DND-41 (cell line): Measurements from ENCODE around the gene PXMP2.

Experiments used
- ATAC-seq: fragments of 200-7000 bp; cut with Tn5 transposase; 3 replicates; pipeline ENCODE4 v1.9.1; 2021; ENCODE audit warnings: low read depth; ENCODE audit not compliant: insufficient read depth
- DNase-seq: peaks from one replicate; pipeline ENCODE4 v3.0.0-alpha.2; 2020
- H2AFZ ChIP-seq: 2 replicates; pipeline ENCODE4 v1.6.0; 2012; ENCODE audit warnings: low read depth, low read length
- H3K27ac ChIP-seq: 2 replicates; pipeline ENCODE4 v1.5.1; 2012; ENCODE audit warnings: low read length, inconsistent platforms
- H3K27me3 ChIP-seq: fragments of 200-600 bp; sonication (generic); 2 replicates; pipeline ENCODE4 v1.6.0; 2012; ENCODE audit warnings: low read length, mild to moderate bottlenecking, inconsistent platforms; ENCODE audit not compliant: insufficient read depth, poor library complexity
- H3K36me3 ChIP-seq: 2 replicates; pipeline ENCODE4 v1.5.1; 2012; ENCODE audit warnings: low read length, inconsistent platforms; ENCODE audit not compliant: insufficient read depth
- H3K4me1 ChIP-seq: 2 replicates; pipeline ENCODE4 v1.5.1; 2012; ENCODE audit warnings: mild to moderate bottlenecking, low read length; ENCODE audit not compliant: insufficient read depth
- H3K4me2 ChIP-seq: 2 replicates; pipeline ENCODE4 v1.6.0; 2012; ENCODE audit warnings: mild to moderate bottlenecking, moderate library complexity, low read length, inconsistent platforms; ENCODE audit not compliant: insufficient read depth
- H3K4me3 ChIP-seq, 2 experiments: fragments of 200-600 bp in 1 of 2; shearing (Covaris generic) in 1 of 2; 2 replicates each; pipeline ENCODE4 v1.5.1; 2012 to 2016; ENCODE audit warnings: inconsistent platforms in 2 of 2, low read length in 2 of 2, mild to moderate bottlenecking in 2 of 2, low read depth in 1 of 2, moderate library complexity in 1 of 2
- H3K79me2 ChIP-seq: 2 replicates; pipeline ENCODE4 v1.6.0; 2012; ENCODE audit warnings: low read length, inconsistent platforms; ENCODE audit not compliant: insufficient read depth
- H3K9ac ChIP-seq: 2 replicates; pipeline ENCODE4 v1.6.0; 2012; ENCODE audit warnings: low read depth, mild to moderate bottlenecking, inconsistent platforms, low read length, moderate library complexity
- H3K9me3 ChIP-seq: 2 replicates; pipeline ENCODE4 v1.5.1; 2012; ENCODE audit warnings: low read length, moderate library complexity, mild to moderate bottlenecking, inconsistent platforms; ENCODE audit not compliant: insufficient read depth, severe bottlenecking
- H4K20me1 ChIP-seq: 2 replicates; pipeline ENCODE4 v1.6.0; 2012; ENCODE audit warnings: low read length; ENCODE audit not compliant: insufficient read depth
- EZH2 ChIP-seq: IDR thresholded peaks from 3 replicates; pipeline ENCODE4 v1.6.1; 2012; ENCODE audit warnings: borderline replicate concordance, low read depth, mild to moderate bottlenecking, moderate library complexity, low read length, inconsistent platforms; ENCODE audit not compliant: severe bottlenecking
- TF ChIP-seq, protein P1 (sequence below): IDR thresholded peaks from 2 replicates; pipeline ENCODE4 v1.5.1; 2012; ENCODE audit warnings: borderline replicate concordance, low read length, moderate library complexity, mild to moderate bottlenecking; ENCODE audit not compliant: poor library complexity, severe bottlenecking; ENCODE audit errors: extremely low read depth

PXMP2 gene

GRCh38 chr12:132710043-132710404, 22.6 kb downstream of the PXMP2 start:
- Histone ChIP-seq H3K9ac (peak overlapping the region; percentile 79), H2AFZ (peak overlapping the region; percentile 76), H3K36me3 (peaks cover 22% of the 10 kb centered on the region), H3K27me3 (no peaks in the 10 kb centered on the region), H3K4me3 (peak overlapping the region; percentile 78 to 85; a peak in 3 of 4 replicates), H3K27ac (peak overlapping the region; percentile 80), H3K9me3 (no peaks in the 10 kb centered on the region), H4K20me1 (peaks cover 26% of the 10 kb centered on the region; the same call in 1 of the 2 replicates), H3K4me2 (peak overlapping the region; percentile 95), H3K79me2 (peaks cover 52% of the 10 kb centered on the region), H3K4me1 (peaks cover 32% of the 10 kb centered on the region)
- peak; percentile 18 for ATAC-seq
- DNase-seq: no peak
- no peak for TF ChIP-seq EZH2
- TF ChIP-seq, protein P1, sequence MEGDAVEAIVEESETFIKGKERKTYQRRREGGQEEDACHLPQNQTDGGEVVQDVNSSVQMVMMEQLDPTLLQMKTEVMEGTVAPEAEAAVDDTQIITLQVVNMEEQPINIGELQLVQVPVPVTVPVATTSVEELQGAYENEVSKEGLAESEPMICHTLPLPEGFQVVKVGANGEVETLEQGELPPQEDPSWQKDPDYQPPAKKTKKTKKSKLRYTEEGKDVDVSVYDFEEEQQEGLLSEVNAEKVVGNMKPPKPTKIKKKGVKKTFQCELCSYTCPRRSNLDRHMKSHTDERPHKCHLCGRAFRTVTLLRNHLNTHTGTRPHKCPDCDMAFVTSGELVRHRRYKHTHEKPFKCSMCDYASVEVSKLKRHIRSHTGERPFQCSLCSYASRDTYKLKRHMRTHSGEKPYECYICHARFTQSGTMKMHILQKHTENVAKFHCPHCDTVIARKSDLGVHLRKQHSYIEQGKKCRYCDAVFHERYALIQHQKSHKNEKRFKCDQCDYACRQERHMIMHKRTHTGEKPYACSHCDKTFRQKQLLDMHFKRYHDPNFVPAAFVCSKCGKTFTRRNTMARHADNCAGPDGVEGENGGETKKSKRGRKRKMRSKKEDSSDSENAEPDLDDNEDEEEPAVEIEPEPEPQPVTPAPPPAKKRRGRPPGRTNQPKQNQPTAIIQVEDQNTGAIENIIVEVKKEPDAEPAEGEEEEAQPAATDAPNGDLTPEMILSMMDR: no peak

DNA sequence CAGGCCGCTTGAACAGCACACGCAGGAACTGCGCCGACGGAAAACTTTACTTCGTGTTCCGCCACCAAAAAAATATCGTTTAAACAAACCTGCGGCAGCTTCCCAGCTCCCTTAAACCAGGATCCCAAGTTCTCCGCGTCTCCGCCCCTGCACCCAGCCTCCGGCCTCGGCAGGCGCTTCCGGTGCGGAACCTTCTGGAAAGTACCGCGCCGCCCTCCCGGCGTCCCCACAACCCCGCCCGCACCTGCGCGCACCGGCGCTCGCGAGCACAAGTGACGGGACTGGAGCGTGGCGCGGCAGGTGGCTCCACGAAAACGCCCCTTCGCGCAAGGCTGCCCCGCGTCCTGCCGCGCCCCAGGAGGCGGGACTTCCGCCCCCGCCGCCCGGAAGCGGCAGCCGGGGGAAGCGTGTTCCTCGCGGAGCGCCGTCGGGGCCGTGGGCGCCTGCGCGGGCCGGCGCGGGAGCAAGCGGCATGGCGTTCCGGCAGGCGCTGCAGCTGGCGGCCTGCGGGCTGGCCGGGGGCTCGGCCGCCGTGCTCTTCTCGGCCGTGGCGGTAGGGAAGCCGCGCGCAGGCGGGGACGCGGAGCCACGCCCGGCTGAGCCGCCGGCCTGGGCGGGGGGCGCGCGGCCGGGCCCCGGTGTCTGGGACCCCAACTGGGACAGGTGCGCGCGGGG, 23.2 kb downstream of the PXMP2 start, which contains the start of gene PGAM5:
PGAM5 (plus strand) TSS at position 438 of the 675 bp plus-strand sequence; CDS start at position 473, 35 bp downstream.
- H3K4me2 ChIP-seq: peak within 1 kb of the TSS; percentile 95
- H3K36me3 ChIP-seq: peaks cover 24% of the 10 kb centered on the region
- H3K79me2 ChIP-seq: peaks cover 54% of the 10 kb centered on the region
- peak; percentile 86 for DNase-seq
- peak; percentile 90 for ATAC-seq
- peaks cover 27% of the 10 kb centered on the region; the same call in 1 of the 2 replicates for H4K20me1 ChIP-seq
- H2AFZ ChIP-seq: peak within 1 kb of the TSS; percentile 76
- TF ChIP-seq EZH2: no peak
- TF ChIP-seq, protein P1: no peak
- H3K4me3 ChIP-seq: peak within 1 kb of the TSS; percentile 85 to 94; a peak in 3 of 4 replicates
- peaks cover 32% of the 10 kb centered on the region for H3K4me1 ChIP-seq
- H3K27ac ChIP-seq: peak within 1 kb of the TSS; percentile 80
- no peaks in the 10 kb centered on the region for H3K27me3 ChIP-seq
- H3K9ac ChIP-seq: peak within 1 kb of the TSS; percentile 79
- H3K9me3 ChIP-seq: no peaks in the 10 kb centered on the region

DNA sequence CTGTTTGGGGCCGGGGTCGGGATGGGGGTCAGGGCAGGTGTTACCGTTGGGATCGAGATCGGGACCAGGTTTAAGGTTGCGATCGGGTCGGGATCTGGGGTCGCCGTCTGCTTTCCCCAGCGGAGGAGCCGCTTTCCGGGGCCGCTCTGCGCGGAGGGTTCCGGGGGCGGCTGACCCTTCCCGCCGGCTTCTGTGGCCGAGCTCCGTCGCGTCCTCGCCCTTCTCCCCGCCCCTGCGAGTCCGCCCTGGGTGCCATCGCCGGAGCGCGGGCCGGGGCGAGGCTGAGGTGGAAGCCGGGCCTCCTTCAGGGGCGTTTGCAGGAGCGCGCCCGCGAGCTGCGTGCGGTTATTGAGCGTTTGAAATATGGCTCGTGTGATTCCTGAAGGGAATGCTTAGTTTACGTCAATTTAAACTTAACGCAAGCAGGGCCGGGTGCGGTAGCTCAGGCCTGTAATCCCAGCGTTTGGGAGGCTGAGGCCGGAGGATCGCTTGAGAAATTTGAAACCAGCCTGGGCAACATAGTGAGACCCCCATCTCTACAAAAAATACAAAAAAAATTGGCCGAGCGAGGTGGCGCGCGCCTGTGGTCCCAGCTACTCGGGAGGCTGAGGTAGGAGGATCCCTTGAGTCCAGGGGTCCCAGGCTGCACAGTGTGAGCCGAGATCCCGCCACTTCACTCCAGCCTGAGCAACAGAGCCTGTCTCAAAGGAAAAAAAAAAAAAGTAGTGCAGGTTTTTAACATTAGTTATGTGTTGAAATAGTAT, 23.9 kb downstream of the PXMP2 start:
- H2AFZ ChIP-seq: peak overlapping the region; percentile 76
- TF ChIP-seq EZH2: no peak
- TF ChIP-seq, protein P1: no peak
- H3K4me2 ChIP-seq: peak overlapping the region; percentile 95
- H3K9ac ChIP-seq: peak overlapping the region; percentile 79
- H3K36me3 ChIP-seq: peaks cover 28% of the 10 kb centered on the region
- no peaks in the 10 kb centered on the region for H3K27me3 ChIP-seq
- H3K4me1 ChIP-seq: peaks cover 32% of the 10 kb centered on the region
- DNase-seq (peak; percentile 39), ATAC-seq (peak; percentile 29; the same call in 2 of the 3 replicates)
- peak overlapping the region; percentile 85 to 94; a peak in 3 of 4 replicates for H3K4me3 ChIP-seq
- H3K27ac ChIP-seq: peak overlapping the region; percentile 46
- no peaks in the 10 kb centered on the region for H3K9me3 ChIP-seq
- H4K20me1 ChIP-seq: peaks cover 28% of the 10 kb centered on the region; the same call in 1 of the 2 replicates
- peaks cover 54% of the 10 kb centered on the region for H3K79me2 ChIP-seq
